Uterus (tissue), 2 donors: ENCODE data around the gene FBXO22.

ENCODE experiments used
- CTCF ChIP-seq, 4 experiments: fragments of 200-600 bp in 2 of 4; fragments of 450-650 bp in 2 of 4; sonication (generic) in 2 of 4; IDR thresholded peaks; one replicate each; pipeline ENCODE4 v1.5.1; 2016 to 2019; ENCODE audit warnings: antibody characterized with exemption in 4 of 4, mild to moderate bottlenecking in 2 of 4, moderate library complexity in 1 of 4
- POLR2A ChIP-seq, 2 donors: fragments of 450-650 bp; IDR thresholded peaks; one replicate each; pipeline ENCODE4 v1.6.1; 2016; ENCODE audit warnings: antibody characterized with exemption in 2 of 2, mild to moderate bottlenecking in 1 of 2, moderate library complexity in 1 of 2

- TF ChIP-seq CTCF (IDR thresholded peaks at IDR 0.05) (no peak), POLR2A (IDR thresholded peaks at IDR 0.05) (no peak)
Observed at GRCh38 chr15:75943246-75943645, 39.6 kb downstream of the FBXO22 start.
